A375 (cell line): ENCODE results near the gene TADA1. TPM values are rescaled to one million over a fixed set of nuclear protein-coding genes. Genes with fewer than 3 reads are reported as not detected.

Experiments used
- total RNA-seq: library from RNA; depleted of rRNA; stranded (reverse); fragments of >200 nt; shearing (Covaris generic); gene quantifications from 2 replicates; pipeline ENCODE4 v1.2.3, GENCODE V29; 2014; rRNA removed

TADA1 gene, protein sequence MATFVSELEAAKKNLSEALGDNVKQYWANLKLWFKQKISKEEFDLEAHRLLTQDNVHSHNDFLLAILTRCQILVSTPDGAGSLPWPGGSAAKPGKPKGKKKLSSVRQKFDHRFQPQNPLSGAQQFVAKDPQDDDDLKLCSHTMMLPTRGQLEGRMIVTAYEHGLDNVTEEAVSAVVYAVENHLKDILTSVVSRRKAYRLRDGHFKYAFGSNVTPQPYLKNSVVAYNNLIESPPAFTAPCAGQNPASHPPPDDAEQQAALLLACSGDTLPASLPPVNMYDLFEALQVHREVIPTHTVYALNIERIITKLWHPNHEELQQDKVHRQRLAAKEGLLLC
- 13.7 and 14.1 TPM in 2 replicates for total RNA-seq

DNA sequence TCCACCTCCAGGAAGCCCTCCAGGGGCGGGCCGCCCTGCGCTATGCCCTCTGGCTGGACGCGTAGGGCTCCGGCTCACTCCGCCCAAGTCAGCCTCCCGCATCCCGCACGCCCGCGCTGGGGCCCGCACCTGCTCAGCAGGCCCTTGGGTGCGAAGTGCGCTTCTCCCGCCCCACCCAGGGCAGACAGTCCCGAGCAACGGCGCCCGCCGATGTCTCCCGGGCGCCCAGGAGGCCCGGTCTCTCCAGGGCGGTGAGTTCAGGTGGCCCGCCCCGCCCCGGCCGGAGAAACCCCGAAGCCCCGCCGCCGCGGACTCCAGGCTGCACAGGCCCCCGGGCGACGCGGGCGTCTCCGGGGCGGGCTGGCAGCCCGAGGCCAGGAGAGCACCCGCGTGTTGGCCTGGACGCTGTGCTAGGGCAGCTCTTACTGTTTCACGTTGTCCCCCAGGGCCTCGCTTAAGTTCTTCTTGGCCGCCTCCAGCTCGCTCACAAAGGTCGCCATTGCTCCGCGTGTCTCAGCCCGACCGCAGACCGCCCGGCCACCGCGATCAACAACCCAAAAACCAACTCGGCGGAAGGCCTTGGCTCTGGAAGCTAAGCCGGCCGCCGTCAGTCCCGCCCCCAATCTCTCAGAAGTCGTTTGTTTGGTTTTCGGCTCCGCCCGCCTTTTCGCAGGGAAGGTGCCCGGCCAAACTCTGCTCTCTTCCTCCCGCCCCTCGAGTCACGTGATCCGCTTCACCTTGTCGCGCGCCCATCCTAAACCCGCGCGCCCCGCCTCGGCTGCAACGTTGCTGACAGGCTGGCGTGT, at the start of gene TADA1:
Gene TADA1 (minus strand): TSS at position 531 of the 806 bp plus-strand sequence. CDS start 31 bp downstream, at position 500.

DNA sequence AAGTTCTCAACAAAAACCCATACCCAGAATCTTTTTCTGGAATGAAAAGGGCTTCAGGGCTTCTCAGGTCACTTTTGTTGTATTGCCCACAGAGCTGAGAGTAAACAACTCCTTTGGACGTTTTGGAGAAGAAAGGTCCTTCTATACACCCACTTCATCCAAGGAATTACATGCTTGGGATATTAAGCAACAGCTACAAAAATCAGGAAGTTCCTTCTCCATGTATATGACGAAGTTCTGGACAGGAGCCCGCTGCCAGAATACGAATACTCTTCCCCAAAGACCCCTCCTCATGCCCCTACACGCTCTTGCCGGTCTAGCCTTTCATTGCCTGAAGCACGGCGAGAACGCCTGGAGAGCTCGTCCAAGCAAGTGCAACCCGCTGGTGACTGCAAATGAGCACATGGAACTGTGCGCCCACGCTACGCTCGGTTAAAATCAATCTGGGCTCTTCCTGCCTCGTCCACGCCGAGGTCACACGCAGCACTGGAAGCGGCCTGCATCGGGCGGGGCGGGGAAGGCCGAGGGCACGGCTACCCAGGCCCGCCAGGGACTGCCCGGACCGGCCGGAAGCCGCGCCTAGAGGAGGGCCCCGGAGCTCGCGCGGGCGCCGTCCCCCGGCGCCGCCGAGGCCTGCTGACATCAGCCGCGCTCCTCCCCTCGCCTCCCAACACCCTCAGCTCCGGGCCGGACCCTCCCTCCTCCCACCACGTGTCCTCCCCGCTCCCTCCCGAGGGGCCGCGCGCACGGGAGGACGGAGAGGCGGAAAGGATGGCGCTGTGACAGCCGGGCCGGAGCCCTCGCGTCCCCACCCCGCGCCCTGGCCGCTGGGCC, 37.1 kb downstream of the TADA1 start, which contains the start of gene POGK:
Gene POGK (plus strand): TSS at position 710 of the 834 bp plus-strand sequence. CDS start 1,482 bp downstream, outside the sequence.

Other genes starting within 250 kb of the TADA1 start
- 37.5 and 39.1 TPM in 2 replicates for gene POGK, start 36.8 kb downstream of the TADA1 start, total RNA-seq
- gene ILDR2, start 99.3 kb upstream of the TADA1 start, total RNA-seq, result 0.60 and 0.64 TPM in 2 replicates
- not detected in 2 replicates for gene MAEL, start 113.0 kb upstream of the TADA1 start, total RNA-seq
- not detected in 2 replicates for gene GPA33, start 214.1 kb upstream of the TADA1 start, total RNA-seq
- 0.08 TPM in 1 of 2 replicates, not detected in the other for gene STYXL2, start 217.8 kb upstream of the TADA1 start, total RNA-seq